Endothelial cell of umbilical vein (primary cell): ENCODE data around the gene PRPF19. TPM values are rescaled to one million over a fixed set of nuclear protein-coding genes. Genes with fewer than 3 reads are reported as not detected.

Experiments used
- BruUV-seq: library from RNA; stranded (reverse); fragments of 400-500 nt; replicated peaks from 2 replicates; lab custom pipeline; 2021; lab: Mats Ljungman, UMichigan
- CTCF ChIA-PET: fragments of 300-600, 350-600 bp; sonication (Branson Sonifier 250); formaldehyde crosslinking; loops from one replicate; lab custom pipeline; 2021; ENCODE audit warnings: antibody characterized with exemption, inconsistent platforms; lab: Charles Lee
- POLR2A ChIA-PET: fragments of 300-600, 350-600 bp; sonication (Branson Sonifier 250); formaldehyde crosslinking; loops from one replicate; lab custom pipeline; 2021; ENCODE audit warnings: antibody characterized with exemption, inconsistent platforms; lab: Charles Lee
- DNase-seq: peaks from one replicate; pipeline ENCODE4 v3.0.0-alpha.2; 2011; ENCODE audit warnings: low read depth, low spot score
- FAIRE-seq: peaks from 2 replicates; lab custom pipeline; 2011; peaks lifted over from hg19 to GRCh38; lab: Jason Lieb, UNC
- H2AFZ ChIP-seq: 2 replicates; pipeline ENCODE4 v1.6.0; 2012; ENCODE audit warnings: low read depth, low read length, control low read depth, inconsistent platforms
- H3K27ac ChIP-seq: 2 replicates; pipeline ENCODE4 v1.5.1; 2011; ENCODE audit warnings: low read depth, mild to moderate bottlenecking, control low read depth, low read length, moderate library complexity; ENCODE audit not compliant: insufficient read depth
- H3K27me3 ChIP-seq, 2 experiments: 2 replicates each; pipeline versions ENCODE4 v1.6.0 to v1.6.1; 2011; ENCODE audit warnings: low read length in 2 of 2, mixed read lengths in 1 of 2; ENCODE audit not compliant: control insufficient read depth in 2 of 2, insufficient read depth in 2 of 2
- H3K36me3 ChIP-seq, 2 experiments: 2 replicates in 1 of 2; 3 replicates in 1 of 2; pipeline ENCODE4 v1.5.1; 2011; ENCODE audit warnings: low read length in 2 of 2, mild to moderate bottlenecking in 1 of 2, moderate library complexity in 1 of 2; ENCODE audit not compliant: control insufficient read depth in 2 of 2, insufficient read depth in 2 of 2; ENCODE audit errors: extremely low read depth in 1 of 2
- H3K4me1 ChIP-seq: 3 replicates; pipeline ENCODE4 v1.5.1; 2011; ENCODE audit warnings: mild to moderate bottlenecking, low read length; ENCODE audit not compliant: control insufficient read depth, insufficient read depth; ENCODE audit errors: extremely low read depth
- H3K4me2 ChIP-seq: 2 replicates; pipeline ENCODE4 v1.6.1; 2011; ENCODE audit warnings: low read length, control low read depth, mixed read lengths; ENCODE audit not compliant: insufficient read depth
- H3K4me3 ChIP-seq, 3 experiments: fragments of 200-600 bp in 1 of 3; sonication (generic), shearing (Covaris generic) in 1 of 3; replicated peaks in 1 of 3; 2 replicates each; pipeline ENCODE4 v1.5.1; 2011 to 2016; ENCODE audit warnings: control low read depth in 3 of 3, low read length in 3 of 3, mild to moderate bottlenecking in 2 of 3, inconsistent platforms in 1 of 3, low read depth in 1 of 3, moderate library complexity in 1 of 3; ENCODE audit not compliant: insufficient read depth in 1 of 3
- H3K79me2 ChIP-seq: 2 replicates; pipeline ENCODE4 v1.6.0; 2012; ENCODE audit warnings: low read length, inconsistent platforms; ENCODE audit not compliant: control insufficient read depth, insufficient read depth
- H3K9ac ChIP-seq: replicated peaks from 2 replicates; pipeline ENCODE3; 2011; ENCODE audit warnings: low read length, control low read depth; ENCODE audit not compliant: insufficient read depth; ENCODE audit errors: extremely low read depth
- H3K9me1 ChIP-seq: replicated peaks from 3 replicates; pipeline ENCODE4 v1.6.0; 2011; ENCODE audit warnings: mild to moderate bottlenecking, low read length; ENCODE audit not compliant: control insufficient read depth, insufficient read depth; ENCODE audit errors: extremely low read depth
- H3K9me3 ChIP-seq: replicated peaks from 2 replicates; pipeline ENCODE4 v1.5.1; 2012; ENCODE audit warnings: low read length, inconsistent platforms; ENCODE audit not compliant: control insufficient read depth, insufficient read depth
- H4K20me1 ChIP-seq: replicated peaks from 2 replicates; pipeline ENCODE3; 2011; ENCODE audit warnings: mild to moderate bottlenecking, low read length; ENCODE audit not compliant: control insufficient read depth, insufficient read depth; ENCODE audit errors: extremely low read depth
- EZH2 ChIP-seq: IDR thresholded peaks from 2 replicates; pipeline ENCODE4 v1.6.1; 2012; ENCODE audit warnings: borderline replicate concordance, low read depth, mild to moderate bottlenecking, moderate library complexity, low read length, inconsistent platforms; ENCODE audit not compliant: severe bottlenecking
- FOS ChIP-seq: IDR thresholded peaks from 2 replicates; pipeline ENCODE4 v1.6.1; 2011; ENCODE audit warnings: mild to moderate bottlenecking, low read length, moderate library complexity, borderline replicate concordance; ENCODE audit not compliant: insufficient read depth
- GATA2 ChIP-seq: IDR thresholded peaks from 2 replicates; pipeline ENCODE4 v1.7.0; 2011; ENCODE audit warnings: low read depth, mild to moderate bottlenecking, moderate library complexity, mixed read lengths, low read length; ENCODE audit not compliant: insufficient read length, insufficient read depth
- JUN ChIP-seq: IDR thresholded peaks from 2 replicates; pipeline ENCODE4 v1.6.1; 2011; ENCODE audit warnings: borderline replicate concordance, low read depth; ENCODE audit not compliant: insufficient read length, insufficient read depth
- MYC ChIP-seq: IDR thresholded peaks from one replicate; pipeline ENCODE4 v1.6.1; 2011; ENCODE audit warnings: mild to moderate bottlenecking, low read depth, low read length
- POLR2A ChIP-seq: IDR thresholded peaks from 2 replicates; pipeline ENCODE4 v1.6.1; 2012; ENCODE audit warnings: low read depth, mild to moderate bottlenecking, control low read depth, low read length
- POLR2AphosphoS5 ChIP-seq: IDR thresholded peaks from 2 replicates; pipeline ENCODE4 v1.6.1; 2012; ENCODE audit warnings: low read depth, mild to moderate bottlenecking, control low read depth, low read length, moderate library complexity; ENCODE audit not compliant: insufficient read depth
- dilution Hi-C: fragments of 300-500 bp; cut with MboI; formaldehyde crosslinking; loops from one replicate; pipeline ENCODE4 v1.15.0; 2019; ENCODE audit warnings: low sequenced_read_pairs; ENCODE audit not compliant: extremely low pct_ligation_motif_present
- intact Hi-C: fragments of 100-400 bp; cut with micrococcal nuclease; formaldehyde crosslinking; loops from one replicate; pipeline ENCODE4 v1.10.0; 2022
- polyA plus RNA-seq, 4 experiments: library from polyadenylated mRNA; depleted of rRNA in 3 of 4; stranded (reverse) in 3 of 4; unstranded in 1 of 4; fragments of >200 nt; gene quantifications; 2 replicates each; pipeline versions ENCODE4 v1.2.1 to v1.2.3, GENCODE V29; 2011 to 2012; ENCODE audit warnings: missing spikeins in 1 of 4
- total RNA-seq: library from RNA; stranded (reverse); gene quantifications from 2 replicates; pipeline ENCODE4 v1.2.3, GENCODE V29; 2021
- TF ChIP-seq, protein P1 (sequence below): IDR thresholded peaks from 2 replicates; pipeline ENCODE4 v1.6.1; 2011; ENCODE audit not compliant: insufficient read depth, insufficient read length
- TF ChIP-seq, protein P2 (sequence below), 2 donors: IDR thresholded peaks; 1 replicate in 1 of 2; 2 replicates in 1 of 2; pipeline ENCODE4 v1.5.1; 2011; ENCODE audit warnings: low read length in 2 of 2, mild to moderate bottlenecking in 2 of 2, moderate library complexity in 2 of 2, control low read depth in 1 of 2, inconsistent platforms in 1 of 2, low read depth in 1 of 2; ENCODE audit not compliant: insufficient read depth in 1 of 2; ENCODE audit errors: extremely low read depth in 1 of 2

Gene PRPF19
- total and polyA plus RNA-seq, 2 donors (not counting 3 experiments of a cell fraction or from before 2014, with no cell fraction given): 97.1 to 126 TPM

GRCh38 chr11:60946601-60947264 lies 40.3 kb upstream of the PRPF19 start:
- Histone ChIP-seq H3K9ac (no peak overlapping the region), H3K4me2 (no peak overlapping the region), H3K4me3 (no peak overlapping the region), H2AFZ (no peak overlapping the region), H3K36me3 (no peaks in the 10 kb centered on the region), H3K27ac (no peak overlapping the region), H3K27me3 (peaks cover 2 to 10% of the 10 kb centered on the region in 2 experiments), H3K9me1 (no peaks in the 10 kb centered on the region), H3K4me1 (peaks cover 6% of the 10 kb centered on the region), H3K79me2 (no peaks in the 10 kb centered on the region), H4K20me1 (no peaks in the 10 kb centered on the region), H3K9me3 (no peaks in the 10 kb centered on the region)
- dilution Hi-C loops: no loop called here
- FAIRE-seq (no peak), DNase-seq (no peak)
- intact Hi-C loops: no loop called here
- ChIA-PET CTCF (interaction anchor here (1.2 kb wide), 1 partner anchor 16 kb away, joined by 3 read pairs; no protein-coding TSS in a partner anchor), POLR2A (no interaction called here)
- TF ChIP-seq JUN (no peak), POLR2A (no peak), FOS (no peak), GATA2 (no peak), EZH2 (no peak), MYC (no peak), POLR2AphosphoS5 (no peak)
- TF ChIP-seq, protein P1, sequence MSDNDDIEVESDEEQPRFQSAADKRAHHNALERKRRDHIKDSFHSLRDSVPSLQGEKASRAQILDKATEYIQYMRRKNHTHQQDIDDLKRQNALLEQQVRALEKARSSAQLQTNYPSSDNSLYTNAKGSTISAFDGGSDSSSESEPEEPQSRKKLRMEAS: no peak
- TF ChIP-seq, protein P2, sequence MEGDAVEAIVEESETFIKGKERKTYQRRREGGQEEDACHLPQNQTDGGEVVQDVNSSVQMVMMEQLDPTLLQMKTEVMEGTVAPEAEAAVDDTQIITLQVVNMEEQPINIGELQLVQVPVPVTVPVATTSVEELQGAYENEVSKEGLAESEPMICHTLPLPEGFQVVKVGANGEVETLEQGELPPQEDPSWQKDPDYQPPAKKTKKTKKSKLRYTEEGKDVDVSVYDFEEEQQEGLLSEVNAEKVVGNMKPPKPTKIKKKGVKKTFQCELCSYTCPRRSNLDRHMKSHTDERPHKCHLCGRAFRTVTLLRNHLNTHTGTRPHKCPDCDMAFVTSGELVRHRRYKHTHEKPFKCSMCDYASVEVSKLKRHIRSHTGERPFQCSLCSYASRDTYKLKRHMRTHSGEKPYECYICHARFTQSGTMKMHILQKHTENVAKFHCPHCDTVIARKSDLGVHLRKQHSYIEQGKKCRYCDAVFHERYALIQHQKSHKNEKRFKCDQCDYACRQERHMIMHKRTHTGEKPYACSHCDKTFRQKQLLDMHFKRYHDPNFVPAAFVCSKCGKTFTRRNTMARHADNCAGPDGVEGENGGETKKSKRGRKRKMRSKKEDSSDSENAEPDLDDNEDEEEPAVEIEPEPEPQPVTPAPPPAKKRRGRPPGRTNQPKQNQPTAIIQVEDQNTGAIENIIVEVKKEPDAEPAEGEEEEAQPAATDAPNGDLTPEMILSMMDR (IDR thresholded peaks at IDR 0.05; ENCODE audit: extremely low read depth in 1 of 2, insufficient read depth in 1 of 2, low read depth in 1 of 2, low read length in 2 of 2): no peak
- BruUV-seq: no TSS peak
